ENCODE data around the gene MSI2.

The MSI2 gene

DNA sequence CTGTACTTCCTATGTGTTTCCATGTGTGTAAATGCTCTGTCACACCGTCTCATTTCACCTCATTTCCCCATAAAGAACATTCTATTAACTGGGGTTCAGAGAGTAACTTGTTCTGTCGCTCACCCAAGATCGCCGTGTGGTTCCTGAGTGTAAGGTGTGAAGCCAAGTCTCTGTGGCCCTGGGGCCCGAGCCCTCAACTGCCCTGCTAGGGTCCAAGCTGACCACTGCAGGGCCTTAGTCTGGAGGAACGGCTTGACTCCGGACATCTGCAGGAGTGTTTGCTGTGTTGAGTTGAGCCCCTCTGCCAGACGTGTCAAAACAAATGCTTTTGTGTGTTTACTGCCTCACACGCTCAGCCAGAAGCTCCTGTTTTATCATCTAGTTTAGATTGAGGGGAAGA, 244.7 kb downstream of the MSI2 start:
- H3K36me3 ChIP-seq (ENCODE audit: low read length) = no peaks in the 10 kb centered on the region
- no peak for TF ChIP-seq EZH2phosphoT487 (conservative IDR thresholded peaks at IDR 0.05; ENCODE audit: low read length)
- no peak for TF ChIP-seq CTCF (IDR thresholded peaks at IDR 0.05; ENCODE audit: insufficient read depth, low read length, poor library complexity, severe bottlenecking)
- no peak overlapping the region for H3K9ac ChIP-seq (ENCODE audit: low read length)
- no peaks in the 10 kb centered on the region for H3K27me3 ChIP-seq (ENCODE audit: low read length)
- H3F3A ChIP-seq (ENCODE audit: insufficient read depth) = no peaks in the 10 kb centered on the region
- no peak overlapping the region for H2AFZ ChIP-seq (ENCODE audit: low read depth, low read length, severe bottlenecking)
- H3K79me2 ChIP-seq (ENCODE audit: insufficient read depth, low read length) = peaks cover 26% of the 10 kb centered on the region; the same call in 1 of the 2 replicates
- no peak overlapping the region for H3K4me2 ChIP-seq (ENCODE audit: low read depth, low read length, poor library complexity, severe bottlenecking)
- H3K27ac ChIP-seq (ENCODE audit: low read depth, low read length) = no peak overlapping the region
- H3K4me3 ChIP-seq (ENCODE audit: insufficient read depth, low read length, poor library complexity, severe bottlenecking) = no peak overlapping the region
- H3K9me2 ChIP-seq (replicated peaks; ENCODE audit: insufficient read depth, low read length) = no peaks in the 10 kb centered on the region
- H3K9me3 ChIP-seq (ENCODE audit: insufficient read depth, low read length) = no peaks in the 10 kb centered on the region
- no peaks in the 10 kb centered on the region for H4K20me1 ChIP-seq (ENCODE audit: low read depth, low read length)

DNA sequence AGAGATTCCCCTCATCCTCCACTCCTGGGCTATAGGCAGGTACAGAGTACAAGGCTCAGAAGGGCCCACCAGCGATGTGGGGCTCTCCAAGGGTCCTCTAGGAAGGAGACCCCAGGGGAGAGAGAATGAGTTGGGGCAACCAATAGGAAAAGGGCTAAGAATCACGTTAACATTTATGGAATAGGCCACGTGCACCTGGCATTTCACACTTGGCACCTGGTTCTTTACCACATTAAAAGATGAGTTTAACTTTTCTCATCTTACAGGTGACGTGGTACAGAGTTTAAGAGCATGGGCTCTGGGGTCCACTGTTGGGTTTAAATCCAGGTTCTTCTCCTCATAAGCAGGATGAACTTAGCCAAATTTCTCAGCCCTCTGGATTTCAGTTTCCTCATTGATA, 245.7 kb downstream of the MSI2 start:
- Histone ChIP-seq H3K4me3 (ENCODE audit: insufficient read depth, low read length, poor library complexity, severe bottlenecking) (no peak overlapping the region), H3K36me3 (ENCODE audit: low read length) (no peaks in the 10 kb centered on the region), H3K79me2 (ENCODE audit: insufficient read depth, low read length) (peaks cover 26% of the 10 kb centered on the region; the same call in 1 of the 2 replicates), H3K9me3 (ENCODE audit: insufficient read depth, low read length) (no peaks in the 10 kb centered on the region), H2AFZ (ENCODE audit: low read depth, low read length, severe bottlenecking) (no peak overlapping the region), H3F3A (ENCODE audit: insufficient read depth) (no peaks in the 10 kb centered on the region), H4K20me1 (ENCODE audit: low read depth, low read length) (no peaks in the 10 kb centered on the region), H3K9ac (ENCODE audit: low read length) (no peak overlapping the region), H3K27ac (ENCODE audit: low read depth, low read length) (no peak overlapping the region), H3K9me2 (replicated peaks; ENCODE audit: insufficient read depth, low read length) (no peaks in the 10 kb centered on the region), H3K27me3 (ENCODE audit: low read length) (no peaks in the 10 kb centered on the region), H3K4me2 (ENCODE audit: low read depth, low read length, poor library complexity, severe bottlenecking) (no peak overlapping the region)
- no peak for TF ChIP-seq EZH2phosphoT487 (conservative IDR thresholded peaks at IDR 0.05; ENCODE audit: low read length)
- no peak for TF ChIP-seq CTCF (IDR thresholded peaks at IDR 0.05; ENCODE audit: insufficient read depth, low read length, poor library complexity, severe bottlenecking)

DNA sequence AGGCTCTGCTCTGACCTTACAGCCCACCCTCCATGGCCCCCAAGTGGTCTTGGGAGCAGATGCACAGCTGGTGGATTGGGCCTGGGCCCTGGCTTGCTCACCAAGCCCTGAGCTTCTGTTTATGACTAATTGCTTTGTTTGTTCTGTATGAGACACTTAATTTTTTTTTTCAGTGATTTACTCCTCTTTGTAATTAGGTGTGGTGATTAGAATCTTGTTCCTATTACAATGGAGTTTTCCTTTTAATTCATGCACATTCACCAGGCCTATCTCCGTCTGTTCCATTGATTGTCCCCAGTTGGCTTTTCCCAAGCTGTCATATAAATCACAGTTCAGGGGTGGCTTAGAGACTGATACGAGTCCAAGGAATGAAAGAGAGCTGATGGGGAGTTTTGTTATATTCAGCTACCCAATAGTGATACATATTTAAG, 246.5 kb downstream of the MSI2 start:
- Histone ChIP-seq H3K27ac (ENCODE audit: low read depth, low read length) (no peak overlapping the region), H3F3A (ENCODE audit: insufficient read depth) (no peaks in the 10 kb centered on the region), H4K20me1 (ENCODE audit: low read depth, low read length) (no peaks in the 10 kb centered on the region), H2AFZ (ENCODE audit: low read depth, low read length, severe bottlenecking) (no peak overlapping the region), H3K79me2 (ENCODE audit: insufficient read depth, low read length) (peaks cover 22% of the 10 kb centered on the region; the same call in 1 of the 2 replicates), H3K9me3 (ENCODE audit: insufficient read depth, low read length) (no peaks in the 10 kb centered on the region), H3K36me3 (ENCODE audit: low read length) (no peaks in the 10 kb centered on the region), H3K4me2 (ENCODE audit: low read depth, low read length, poor library complexity, severe bottlenecking) (no peak overlapping the region), H3K4me3 (ENCODE audit: insufficient read depth, low read length, poor library complexity, severe bottlenecking) (no peak overlapping the region), H3K27me3 (ENCODE audit: low read length) (no peaks in the 10 kb centered on the region), H3K9ac (ENCODE audit: low read length) (no peak overlapping the region), H3K9me2 (replicated peaks; ENCODE audit: insufficient read depth, low read length) (no peaks in the 10 kb centered on the region)
- TF ChIP-seq EZH2phosphoT487 (conservative IDR thresholded peaks at IDR 0.05; ENCODE audit: low read length) = no peak
- TF ChIP-seq CTCF (IDR thresholded peaks at IDR 0.05; ENCODE audit: insufficient read depth, low read length, poor library complexity, severe bottlenecking) = no peak

All from SU-DHL-6 (cell line).